Keratinocyte (primary cell): ENCODE results near the gene NPPA. TPM values are rescaled to one million over a fixed set of nuclear protein-coding genes. Genes with fewer than 3 reads are reported as not detected.

Experiments
- DNase-seq: peaks from one replicate; pipeline ENCODE4 v3.0.0-alpha.2; 2011; ENCODE audit warnings: low read depth, missing footprints, low spot score
- FAIRE-seq: peaks from 2 replicates; lab custom pipeline; 2011; peaks lifted over from hg19 to GRCh38; lab: Jason Lieb, UNC
- H2AFZ ChIP-seq: 2 replicates; pipeline ENCODE4 v1.6.0; 2012; ENCODE audit warnings: low read length, control low read depth, inconsistent platforms; ENCODE audit not compliant: control insufficient read depth
- H3K27ac ChIP-seq: 2 replicates; pipeline ENCODE4 v1.5.1; 2011; ENCODE audit warnings: low read length; ENCODE audit not compliant: control insufficient read depth, insufficient read depth
- H3K27me3 ChIP-seq: 3 replicates; pipeline ENCODE4 v1.6.0; 2011; ENCODE audit warnings: low read length; ENCODE audit not compliant: control insufficient read depth, insufficient read depth; ENCODE audit errors: extremely low read depth
- H3K36me3 ChIP-seq, 2 experiments: 2 replicates in 1 of 2; 3 replicates in 1 of 2; pipeline ENCODE4 v1.5.1; 2011; ENCODE audit warnings: low read length in 2 of 2, mild to moderate bottlenecking in 1 of 2; ENCODE audit not compliant: control insufficient read depth in 2 of 2, insufficient read depth in 2 of 2; ENCODE audit errors: extremely low read depth in 1 of 2
- H3K4me1 ChIP-seq: 3 replicates; pipeline ENCODE4 v1.5.1; 2011; ENCODE audit warnings: low read length; ENCODE audit not compliant: control insufficient read depth, insufficient read depth; ENCODE audit errors: extremely low read depth
- H3K4me2 ChIP-seq: 3 replicates; pipeline ENCODE4 v1.6.0; 2011; ENCODE audit warnings: low read depth, low read length; ENCODE audit not compliant: control insufficient read depth, insufficient read depth; ENCODE audit errors: extremely low read depth
- H3K4me3 ChIP-seq, 3 experiments: fragments of 200-600 bp in 1 of 3; sonication (generic) in 1 of 3; 2 replicates in 2 of 3; 3 replicates in 1 of 3; pipeline ENCODE4 v1.5.1; 2011 to 2016; ENCODE audit warnings: low read length in 3 of 3, mild to moderate bottlenecking in 3 of 3, control low read depth in 2 of 3, inconsistent platforms in 1 of 3, low read depth in 1 of 3, mixed read lengths in 1 of 3, mixed run types in 1 of 3, moderate library complexity in 1 of 3; ENCODE audit not compliant: control insufficient read depth in 2 of 3, insufficient read depth in 2 of 3; ENCODE audit errors: extremely low read depth in 1 of 3
- H3K79me2 ChIP-seq: 2 replicates; pipeline ENCODE4 v1.6.0; 2012; ENCODE audit warnings: low read length; ENCODE audit not compliant: control insufficient read depth, insufficient read depth
- H3K9ac ChIP-seq: 3 replicates; pipeline ENCODE4 v1.6.0; 2011; ENCODE audit warnings: low read length; ENCODE audit not compliant: control insufficient read depth, insufficient read depth; ENCODE audit errors: extremely low read depth
- H3K9me1 ChIP-seq: 3 replicates; pipeline ENCODE4 v1.6.0; 2011; ENCODE audit warnings: low read length; ENCODE audit not compliant: control insufficient read depth, insufficient read depth; ENCODE audit errors: extremely low read depth
- H3K9me3 ChIP-seq: 2 replicates; pipeline ENCODE4 v1.5.1; 2012; ENCODE audit warnings: low read depth, low read length; ENCODE audit not compliant: control insufficient read depth
- H4K20me1 ChIP-seq: 3 replicates; pipeline ENCODE4 v1.6.0; 2011; ENCODE audit warnings: low read length; ENCODE audit not compliant: control insufficient read depth, insufficient read depth; ENCODE audit errors: extremely low read depth
- CTCF ChIP-seq, 3 experiments: IDR thresholded peaks in 1 of 3; conservative IDR thresholded peaks in 1 of 3; optimal IDR thresholded peaks in 1 of 3; 2 replicates in 2 of 3; 3 replicates in 1 of 3; pipeline versions ENCODE3 to v1.5.1; 2011; ENCODE audit warnings: low read length in 3 of 3, mild to moderate bottlenecking in 3 of 3, moderate library complexity in 2 of 3, control low read depth in 1 of 3, inconsistent platforms in 1 of 3; ENCODE audit not compliant: insufficient read depth in 2 of 3; ENCODE audit errors: extremely low read depth in 1 of 3
- EZH2 ChIP-seq: IDR thresholded peaks from one replicate; pipeline ENCODE4 v1.6.1; 2012; ENCODE audit warnings: inconsistent platforms, mild to moderate bottlenecking, low read length, moderate library complexity
- dilution Hi-C: fragments of 300-500 bp; cut with MboI; formaldehyde crosslinking; loops from one replicate; pipeline ENCODE4 v1.7.0; 2020; ENCODE audit warnings: low sequenced_read_pairs; ENCODE audit not compliant: extremely low pct_ligation_motif_present
- polyA plus RNA-seq, 5 experiments: library from polyadenylated mRNA; depleted of rRNA in 3 of 5; stranded (reverse) in 3 of 5; stranded (forward) in 1 of 5; unstranded in 1 of 5; fragments of >200 nt; gene quantifications; 1 replicate in 1 of 5; 2 replicates in 3 of 5; 3 replicates in 1 of 5; pipeline versions ENCODE4 v1.2.1 to v1.2.3, GENCODE V29; 2011 to 2012; ENCODE audit warnings: missing spikeins in 2 of 5, low read depth in 1 of 5, low replicate concordance in 1 of 5

The NPPA gene
- polyA plus RNA-seq, 1 donor (not counting 4 experiments of a cell fraction or from before 2014, with no cell fraction given): not detected

- no peaks in the 10 kb centered on the region for H3K79me2 ChIP-seq
- H3K9ac ChIP-seq: no peak overlapping the region
- no peak for TF ChIP-seq EZH2
- no peak for TF ChIP-seq CTCF (optimal IDR thresholded peaks at IDR 0.05 in 1 of 3, IDR thresholded peaks at IDR 0.05 in 1 of 3, conservative IDR thresholded peaks at IDR 0.05 in 1 of 3; ENCODE audit: extremely low read depth in 1 of 3, insufficient read depth in 2 of 3, low read length in 3 of 3)
- dilution Hi-C loops: no loop called here
- no peak for DNase-seq
- H2AFZ ChIP-seq: no peak overlapping the region
- no peaks in the 10 kb centered on the region for H3K9me3 ChIP-seq
- H3K27me3 ChIP-seq: no peaks in the 10 kb centered on the region
- no peak overlapping the region for H3K27ac ChIP-seq
- H3K4me3 ChIP-seq: no peak overlapping the region
- no peak overlapping the region for H3K4me2 ChIP-seq
- H3K9me1 ChIP-seq: no peaks in the 10 kb centered on the region
- no peaks in the 10 kb centered on the region for H4K20me1 ChIP-seq
- peaks cover 55 to 68% of the 10 kb centered on the region in 2 experiments for H3K36me3 ChIP-seq
- no peak for FAIRE-seq
- H3K4me1 ChIP-seq: no peaks in the 10 kb centered on the region
Observed at GRCh38 chr1:11839727-11840705, 7.6 kb downstream of the NPPA start.

GRCh38 chr1:11838349-11839272, 9.0 kb downstream of the NPPA start:
- no peak overlapping the region for H3K27ac ChIP-seq
- no peaks in the 10 kb centered on the region for H3K9me3 ChIP-seq
- no peak for DNase-seq
- H2AFZ ChIP-seq: no peak overlapping the region
- H3K9me1 ChIP-seq: no peaks in the 10 kb centered on the region
- no peak overlapping the region for H3K9ac ChIP-seq
- H3K79me2 ChIP-seq: no peaks in the 10 kb centered on the region
- peak; percentile 99 to 100 (median 100) for TF ChIP-seq CTCF (optimal IDR thresholded peaks at IDR 0.05 in 1 of 3, IDR thresholded peaks at IDR 0.05 in 1 of 3, conservative IDR thresholded peaks at IDR 0.05 in 1 of 3; ENCODE audit: extremely low read depth in 1 of 3, insufficient read depth in 2 of 3, low read length in 3 of 3)
- TF ChIP-seq EZH2: no peak
- H3K4me1 ChIP-seq: no peaks in the 10 kb centered on the region
- FAIRE-seq: peak; percentile 81
- dilution Hi-C loops: no loop called here
- H4K20me1 ChIP-seq: peaks cover 3% of the 10 kb centered on the region
- H3K36me3 ChIP-seq: peaks cover 62 to 67% of the 10 kb centered on the region in 2 experiments
- no peaks in the 10 kb centered on the region for H3K27me3 ChIP-seq
- H3K4me3 ChIP-seq: no peak overlapping the region
- H3K4me2 ChIP-seq: no peak overlapping the region
